ENCODE measurements around the gene MRNIP. TPM values are rescaled to one million over a fixed set of nuclear protein-coding genes. Genes with fewer than 3 reads are reported as not detected.

Gene MRNIP
- total and polyA plus RNA-seq, 2 experiments from 2014 or later = 28.8 to 57.5 TPM

- Histone ChIP-seq H3K9me3 (ENCODE audit: low read depth) (no peaks in the 10 kb centered on the region), H3K27me3 (no peaks in the 10 kb centered on the region), H3K4me3 (peak within 1 kb of the TSS; percentile 98), H3K27ac (peak within 1 kb of the TSS; percentile 86), H3K36me3 (no peaks in the 10 kb centered on the region), H3K4me1 (ENCODE audit: low read depth) (peaks cover 22% of the 10 kb centered on the region)
- DNase-seq (ENCODE audit: low read depth in 1 of 2, low spot score in 1 of 2) = peak; percentile 83 to 87
- no peak for TF ChIP-seq CTCF (IDR thresholded peaks at IDR 0.05; ENCODE audit: low read depth, low read length)
Measured at GRCh38 chr5:179806250-179807048, 52.2 kb downstream of the MRNIP start, which contains the start of gene MGAT4B. Gene MGAT4B (minus strand): TSS chr5:179806866. CDS start chr5:179806583, 283 bp downstream.

- Histone ChIP-seq H3K27me3 (no peaks in the 10 kb centered on the region), H3K4me3 (peak overlapping the region; percentile 98), H3K36me3 (no peaks in the 10 kb centered on the region), H3K9me3 (ENCODE audit: low read depth) (no peaks in the 10 kb centered on the region), H3K4me1 (ENCODE audit: low read depth) (peaks cover 22% of the 10 kb centered on the region), H3K27ac (peak overlapping the region; percentile 86)
- DNase-seq (ENCODE audit: low read depth in 1 of 2, low spot score in 1 of 2) = peak; percentile 60 to 61
- TF ChIP-seq CTCF (IDR thresholded peaks at IDR 0.05; ENCODE audit: low read depth, low read length) = no peak
Measured at GRCh38 chr5:179805529-179806249, 52.9 kb downstream of the MRNIP start.

- no peak for DNase-seq (ENCODE audit: low read depth in 1 of 2, low spot score in 1 of 2)
Measured at GRCh38 chr5:179805070-179805528, 53.5 kb downstream of the MRNIP start.

GRCh38 chr5:179804555-179804947 is 54.1 kb downstream of the MRNIP start:
- no peaks in the 10 kb centered on the region for H3K36me3 ChIP-seq
- no peak for TF ChIP-seq CTCF (IDR thresholded peaks at IDR 0.05; ENCODE audit: low read depth, low read length)
- no peaks in the 10 kb centered on the region for H3K9me3 ChIP-seq (ENCODE audit: low read depth)
- no peak for DNase-seq (ENCODE audit: low read depth in 1 of 2, low spot score in 1 of 2)
- H3K4me1 ChIP-seq (ENCODE audit: low read depth) = peaks cover 22% of the 10 kb centered on the region
- no peaks in the 10 kb centered on the region for H3K27me3 ChIP-seq
- H3K4me3 ChIP-seq = no peak overlapping the region
- no peak overlapping the region for H3K27ac ChIP-seq

More at GRCh38 chr5:179805070-179805528, 53.5 kb downstream of the MRNIP start:
- Histone ChIP-seq H3K27ac (no peak overlapping the region), H3K36me3 (no peaks in the 10 kb centered on the region), H3K4me1 (ENCODE audit: low read depth) (peaks cover 22% of the 10 kb centered on the region), H3K9me3 (ENCODE audit: low read depth) (no peaks in the 10 kb centered on the region), H3K27me3 (no peaks in the 10 kb centered on the region), H3K4me3 (peak overlapping the region; percentile 98)
- no peak for TF ChIP-seq CTCF (IDR thresholded peaks at IDR 0.05; ENCODE audit: low read depth, low read length)

- Histone ChIP-seq H3K36me3 (peaks cover 4% of the 10 kb centered on the region), H3K9me3 (ENCODE audit: low read depth) (no peaks in the 10 kb centered on the region), H3K27me3 (no peaks in the 10 kb centered on the region), H3K4me3 (no peak overlapping the region), H3K4me1 (ENCODE audit: low read depth) (peaks cover 22% of the 10 kb centered on the region), H3K27ac (no peak overlapping the region)
- TF ChIP-seq CTCF (IDR thresholded peaks at IDR 0.05; ENCODE audit: low read depth, low read length) = no peak
- DNase-seq (ENCODE audit: low read depth in 1 of 2, low spot score in 1 of 2) = no peak
Measured at GRCh38 chr5:179803651-179804554, 54.7 kb downstream of the MRNIP start.
